Ishikawa (cell line): ENCODE results near the gene TXNRD1.

Source experiments
- CREB1 ChIP-seq: IDR thresholded peaks from 2 replicates; pipeline ENCODE4 v1.6.1; 2012; ENCODE audit warnings: low read depth
- EP300 ChIP-seq: IDR thresholded peaks from 2 replicates; pipeline ENCODE4 v1.6.1; 2012; ENCODE audit warnings: borderline replicate concordance
- MAX ChIP-seq: IDR thresholded peaks from 2 replicates; pipeline ENCODE4 v1.6.1; 2012
- RAD21 ChIP-seq: IDR thresholded peaks from 2 replicates; pipeline ENCODE4 v1.6.1; 2012; ENCODE audit warnings: low read depth
- REST ChIP-seq: IDR thresholded peaks from 2 replicates; pipeline ENCODE4 v1.6.1; 2012; ENCODE audit warnings: low read depth, mild to moderate bottlenecking
- TAF1 ChIP-seq: IDR thresholded peaks from 2 replicates; pipeline ENCODE4 v1.6.1; 2012; ENCODE audit warnings: low read depth, mild to moderate bottlenecking
- TEAD4 ChIP-seq: IDR thresholded peaks from 2 replicates; pipeline ENCODE4 v1.6.1; 2012
- ZBTB7A ChIP-seq: IDR thresholded peaks from 2 replicates; pipeline ENCODE4 v1.6.1; 2012; ENCODE audit warnings: low read depth

GRCh38 chr12:104381731-104382480 is 166.3 kb downstream of the TXNRD1 start:
- TF ChIP-seq ZBTB7A, result no peak
- TF ChIP-seq TAF1, result no peak
- no peak for TF ChIP-seq TEAD4
- no peak for TF ChIP-seq MAX
- no peak for TF ChIP-seq CREB1
- no peak for TF ChIP-seq REST
- TF ChIP-seq RAD21, result peak; percentile 99
- TF ChIP-seq EP300, result no peak
